Jurkat, Clone E6-1 (cell line): Measurements from ENCODE around the gene NLGN1.
"Not testable (repeated sequence)": the region's sequence is repeated elsewhere in the genome, so short reads cannot be mapped to it uniquely, and the experiment has no call there.

Experiments used
- DNase-seq: peaks from one replicate; pipeline ENCODE4 v3.0.0-alpha.2; 2011; ENCODE audit warnings: low read depth, low spot score
- H3K4me3 ChIP-seq: 2 replicates; pipeline ENCODE4 v1.5.1; 2011; ENCODE audit warnings: mild to moderate bottlenecking, low read length, control low read depth, moderate library complexity

The NLGN1 gene

GRCh38 chr3:174206607-174207192, 809.2 kb downstream of the NLGN1 start:
- no peak for DNase-seq

GRCh38 chr3:174208161-174208560, 810.6 kb downstream of the NLGN1 start:
- no peak overlapping the region for H3K4me3 ChIP-seq
- no peak for DNase-seq

More at GRCh38 chr3:174206607-174207192, 809.2 kb downstream of the NLGN1 start:
- no peak overlapping the region for H3K4me3 ChIP-seq

GRCh38 chr3:174211896-174212295, 814.4 kb downstream of the NLGN1 start:
- not testable (repeated sequence) for H3K4me3 ChIP-seq, DNase-seq

- H3K4me3 ChIP-seq = no peak overlapping the region
- DNase-seq = no peak
Measured at GRCh38 chr3:174215456-174215855, 817.9 kb downstream of the NLGN1 start.

- no peak overlapping the region for H3K4me3 ChIP-seq
- no peak for DNase-seq
Measured at GRCh38 chr3:174216019-174216418, 818.5 kb downstream of the NLGN1 start.

- H3K4me3 ChIP-seq = no peak overlapping the region
- DNase-seq = peak; percentile 84
Measured at GRCh38 chr3:174216946-174217718, 819.6 kb downstream of the NLGN1 start.

GRCh38 chr3:174218016-174218415, 820.5 kb downstream of the NLGN1 start:
- no peak for DNase-seq
- no peak overlapping the region for H3K4me3 ChIP-seq

- DNase-seq = no peak
- H3K4me3 ChIP-seq = no peak overlapping the region
Measured at GRCh38 chr3:174219738-174220137, 822.2 kb downstream of the NLGN1 start.

GRCh38 chr3:174220775-174221554, 823.4 kb downstream of the NLGN1 start:
- DNase-seq = no peak
- no peak overlapping the region for H3K4me3 ChIP-seq

GRCh38 chr3:174223042-174223441, 825.5 kb downstream of the NLGN1 start:
- H3K4me3 ChIP-seq = no peak overlapping the region
- no peak for DNase-seq

- no peak overlapping the region for H3K4me3 ChIP-seq
- DNase-seq = no peak
Measured at GRCh38 chr3:174223626-174224025, 826.1 kb downstream of the NLGN1 start.

- H3K4me3 ChIP-seq = no peak overlapping the region
- DNase-seq = no peak
Measured at GRCh38 chr3:174229916-174230315, 832.4 kb downstream of the NLGN1 start.

GRCh38 chr3:174232028-174232657, 834.6 kb downstream of the NLGN1 start:
- DNase-seq, H3K4me3 ChIP-seq: not testable (repeated sequence)

GRCh38 chr3:174232658-174233429, 835.3 kb downstream of the NLGN1 start:
- H3K4me3 ChIP-seq = no peak overlapping the region
- no peak for DNase-seq

GRCh38 chr3:174233511-174233910, 836.0 kb downstream of the NLGN1 start:
- no peak for DNase-seq
- no peak overlapping the region for H3K4me3 ChIP-seq

GRCh38 chr3:174242311-174243041, 844.9 kb downstream of the NLGN1 start:
- no peak overlapping the region for H3K4me3 ChIP-seq
- no peak for DNase-seq

GRCh38 chr3:174243171-174243570, 845.6 kb downstream of the NLGN1 start:
- DNase-seq = no peak
- no peak overlapping the region for H3K4me3 ChIP-seq

GRCh38 chr3:174247687-174248152, 850.2 kb downstream of the NLGN1 start:
- DNase-seq = no peak
- H3K4me3 ChIP-seq = no peak overlapping the region
